ENCODE results near the gene PDCD1.

DNA sequence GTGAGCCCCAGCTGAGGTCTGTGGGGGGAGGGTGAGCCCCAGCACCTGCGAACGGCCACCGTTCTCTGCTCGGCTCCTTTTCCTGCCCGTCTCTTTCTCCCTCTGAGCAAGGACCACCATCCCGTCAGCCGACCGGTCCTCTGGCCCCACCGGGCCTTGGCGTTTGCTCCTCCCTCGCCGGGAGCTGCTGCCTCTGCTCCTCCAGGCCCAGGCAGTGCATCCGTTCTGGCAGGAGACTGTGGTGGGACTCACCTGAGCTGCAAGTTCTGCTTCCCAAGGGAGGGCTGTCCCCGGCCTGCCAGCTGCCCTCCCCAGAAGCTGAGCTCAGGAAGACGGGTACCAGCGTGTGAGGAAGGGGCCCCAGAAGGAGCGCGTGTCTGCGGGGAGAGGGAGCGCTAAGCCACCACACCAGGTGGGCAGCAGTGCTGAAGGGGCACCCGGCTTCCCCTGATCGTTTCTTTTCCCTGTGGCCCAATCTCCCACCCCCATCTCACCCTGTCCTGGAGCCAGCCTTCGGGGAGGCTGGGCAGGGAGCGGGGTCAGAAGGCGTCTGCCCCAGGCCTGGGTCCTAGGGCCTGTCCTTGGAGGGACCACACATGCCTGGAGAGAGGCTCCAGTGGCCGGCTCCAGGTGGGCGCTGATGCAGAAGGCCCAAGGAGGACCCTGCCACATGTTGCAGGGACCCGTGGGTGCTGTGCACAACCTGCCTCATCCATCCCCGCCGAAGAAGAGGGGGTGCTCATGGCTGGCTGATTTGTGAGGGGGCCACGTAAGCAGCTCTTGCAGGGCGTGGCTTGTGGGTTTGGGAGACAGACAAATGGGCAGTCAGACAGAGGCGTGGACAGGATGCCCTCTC, 8.3 kb upstream of the PDCD1 start:
- TF ChIP-seq, protein P1, sequence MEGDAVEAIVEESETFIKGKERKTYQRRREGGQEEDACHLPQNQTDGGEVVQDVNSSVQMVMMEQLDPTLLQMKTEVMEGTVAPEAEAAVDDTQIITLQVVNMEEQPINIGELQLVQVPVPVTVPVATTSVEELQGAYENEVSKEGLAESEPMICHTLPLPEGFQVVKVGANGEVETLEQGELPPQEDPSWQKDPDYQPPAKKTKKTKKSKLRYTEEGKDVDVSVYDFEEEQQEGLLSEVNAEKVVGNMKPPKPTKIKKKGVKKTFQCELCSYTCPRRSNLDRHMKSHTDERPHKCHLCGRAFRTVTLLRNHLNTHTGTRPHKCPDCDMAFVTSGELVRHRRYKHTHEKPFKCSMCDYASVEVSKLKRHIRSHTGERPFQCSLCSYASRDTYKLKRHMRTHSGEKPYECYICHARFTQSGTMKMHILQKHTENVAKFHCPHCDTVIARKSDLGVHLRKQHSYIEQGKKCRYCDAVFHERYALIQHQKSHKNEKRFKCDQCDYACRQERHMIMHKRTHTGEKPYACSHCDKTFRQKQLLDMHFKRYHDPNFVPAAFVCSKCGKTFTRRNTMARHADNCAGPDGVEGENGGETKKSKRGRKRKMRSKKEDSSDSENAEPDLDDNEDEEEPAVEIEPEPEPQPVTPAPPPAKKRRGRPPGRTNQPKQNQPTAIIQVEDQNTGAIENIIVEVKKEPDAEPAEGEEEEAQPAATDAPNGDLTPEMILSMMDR (IDR thresholded peaks at IDR 0.05) = no peak
- TF ChIP-seq POLR2A (IDR thresholded peaks at IDR 0.05) = no peak
- no peak for TF ChIP-seq EP300 (IDR thresholded peaks at IDR 0.05)

Measured in suprapubic skin (tissue), 3 donors.